Measurements from ENCODE around the gene ZNF436.

DNA sequence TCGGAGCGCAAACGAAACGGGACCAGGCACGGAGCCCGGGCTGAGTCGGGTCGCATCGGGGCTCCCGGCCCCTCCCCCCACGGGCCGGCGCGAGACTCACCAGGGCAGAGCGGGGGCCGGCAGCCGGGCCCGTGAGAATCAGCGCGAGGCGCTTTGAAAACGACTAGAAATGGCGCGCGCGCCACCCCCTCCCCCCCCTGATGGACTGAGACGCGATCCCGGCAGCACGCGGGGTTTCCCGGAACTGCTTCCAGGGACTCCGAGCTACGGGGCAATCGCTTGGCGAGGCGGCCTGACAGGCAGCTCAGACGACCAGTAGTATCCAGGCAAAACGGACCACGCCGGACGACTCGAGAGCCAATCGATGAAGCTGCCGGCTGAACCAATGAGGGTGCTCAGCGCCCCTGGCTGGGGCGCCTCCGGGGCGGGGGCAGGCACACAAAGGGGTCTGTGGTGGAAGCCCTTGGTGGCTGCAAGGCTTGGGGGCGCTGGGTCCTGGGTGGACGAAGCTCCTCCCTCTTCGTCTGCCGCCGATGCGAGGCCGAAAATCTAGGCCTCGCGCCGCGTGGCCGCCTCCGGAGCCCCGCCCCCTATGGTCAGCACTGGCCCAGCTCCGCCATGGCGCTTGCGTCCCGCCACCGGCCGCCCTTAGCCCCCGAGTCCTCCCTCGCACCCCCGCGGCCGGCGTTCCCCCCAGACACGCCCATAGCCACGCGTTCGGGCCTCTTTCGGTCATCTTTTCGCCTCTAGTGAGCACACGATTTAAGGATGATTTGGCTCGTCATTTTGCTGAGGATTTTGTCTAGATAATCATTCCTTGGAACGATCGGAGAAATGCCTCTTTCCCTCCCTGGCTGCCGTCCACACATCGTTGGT, 25.3 kb downstream of the ZNF436 start, which contains the start of gene HNRNPR:
- TF ChIP-seq BACH2 (CRISPR knock-in tag; IDR thresholded peaks at IDR 0.05; ENCODE audit: borderline replicate concordance) (no peak), OSR1 (CRISPR knock-in tag; IDR thresholded peaks at IDR 0.05) (no peak), ZNF70 (CRISPR knock-in tag; IDR thresholded peaks at IDR 0.05) (no peak), TOX (CRISPR knock-in tag; IDR thresholded peaks at IDR 0.05; ENCODE audit: borderline replicate concordance) (no peak), ARNTL (CRISPR knock-in tag; IDR thresholded peaks at IDR 0.05; ENCODE audit: borderline replicate concordance, low read depth) (no peak), ZNF565 (CRISPR knock-in tag; conservative IDR thresholded peaks at IDR 0.05; ENCODE audit: low read depth) (no peak)
- TF ChIP-seq, protein P1, sequence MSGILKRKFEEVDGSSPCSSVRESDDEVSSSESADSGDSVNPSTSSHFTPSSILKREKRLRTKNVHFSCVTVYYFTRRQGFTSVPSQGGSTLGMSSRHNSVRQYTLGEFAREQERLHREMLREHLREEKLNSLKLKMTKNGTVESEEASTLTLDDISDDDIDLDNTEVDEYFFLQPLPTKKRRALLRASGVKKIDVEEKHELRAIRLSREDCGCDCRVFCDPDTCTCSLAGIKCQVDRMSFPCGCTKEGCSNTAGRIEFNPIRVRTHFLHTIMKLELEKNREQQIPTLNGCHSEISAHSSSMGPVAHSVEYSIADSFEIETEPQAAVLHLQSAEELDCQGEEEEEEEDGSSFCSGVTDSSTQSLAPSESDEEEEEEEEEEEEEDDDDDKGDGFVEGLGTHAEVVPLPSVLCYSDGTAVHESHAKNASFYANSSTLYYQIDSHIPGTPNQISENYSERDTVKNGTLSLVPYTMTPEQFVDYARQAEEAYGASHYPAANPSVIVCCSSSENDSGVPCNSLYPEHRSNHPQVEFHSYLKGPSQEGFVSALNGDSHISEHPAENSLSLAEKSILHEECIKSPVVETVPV (CRISPR knock-in tag; IDR thresholded peaks at IDR 0.05), result no peak

Data from SK-N-SH treated with all-trans-retinoic acid at 6 μM for 48 hours (cell line).